Neural cell (in vitro differentiated cells): Measurements from ENCODE around the gene DPYD. TPM values are rescaled to one million over a fixed set of nuclear protein-coding genes. Genes with fewer than 3 reads are reported as not detected.

ENCODE experiments used
- H2AFZ ChIP-seq: fragments of 200-600, 300-800 bp; sonication (generic), shearing (Covaris generic); 2 replicates; pipeline ENCODE4 v1.6.0; 2014; ENCODE audit warnings: low read depth, mild to moderate bottlenecking, antibody characterized with exemption, low read length, moderate library complexity
- H3F3A ChIP-seq: fragments of 200-600 bp; shearing (Covaris generic); 2 replicates; pipeline ENCODE4 v1.6.1; 2016; ENCODE audit warnings: mild to moderate bottlenecking, moderate library complexity, mixed read lengths, antibody characterized with exemption, low read length; ENCODE audit not compliant: insufficient read depth, poor library complexity, severe bottlenecking
- H3K27ac ChIP-seq: fragments of 200-600, 300-800 bp; sonication (generic), shearing (Covaris generic); 2 replicates; pipeline ENCODE4 v1.5.1; 2014; ENCODE audit warnings: mild to moderate bottlenecking, low read length, moderate library complexity
- H3K27me3 ChIP-seq: fragments of 300-800, 200-600 bp; sonication (generic), shearing (Covaris generic); 2 replicates; pipeline ENCODE4 v1.6.0; 2014; ENCODE audit warnings: mild to moderate bottlenecking, low read depth, low read length, moderate library complexity; ENCODE audit not compliant: insufficient read depth
- H3K36me3 ChIP-seq: fragments of 300-800, 200-600 bp; sonication (generic), shearing (Covaris generic); 2 replicates; pipeline ENCODE4 v1.5.1; 2014; ENCODE audit warnings: mild to moderate bottlenecking, antibody characterized with exemption, low read length, moderate library complexity; ENCODE audit not compliant: insufficient read depth
- H3K4me2 ChIP-seq: fragments of 300-800, 200-600 bp; sonication (generic), shearing (Covaris generic); 2 replicates; pipeline ENCODE4 v1.6.0; 2014; ENCODE audit warnings: mild to moderate bottlenecking, low read length
- H3K4me3 ChIP-seq: fragments of 300-800, 200-600 bp; sonication (generic), shearing (Covaris generic); 2 replicates; pipeline ENCODE4 v1.5.1; 2014; ENCODE audit warnings: mild to moderate bottlenecking, low read length, moderate library complexity
- H3K79me2 ChIP-seq: fragments of 200-600 bp; shearing (Covaris generic); replicated peaks from 2 replicates; pipeline ENCODE4 v1.6.0; 2014; ENCODE audit warnings: mild to moderate bottlenecking, low read length, moderate library complexity; ENCODE audit not compliant: insufficient read depth
- H3K9ac ChIP-seq: fragments of 300-800, 200-600 bp; sonication (generic), shearing (Covaris generic); 2 replicates; pipeline ENCODE4 v1.6.1; 2016; ENCODE audit warnings: mild to moderate bottlenecking, low read length, mixed read lengths
- H3K9me2 ChIP-seq: fragments of 200-600 bp; shearing (Covaris generic); 2 replicates; pipeline ENCODE4 v1.6.1; 2016; ENCODE audit warnings: mild to moderate bottlenecking, low read length, mixed read lengths; ENCODE audit not compliant: insufficient read depth
- H3K9me3 ChIP-seq: fragments of 200-600, 300-800 bp; sonication (generic), shearing (Covaris generic); 2 replicates; pipeline ENCODE4 v1.6.1; 2016; ENCODE audit warnings: mild to moderate bottlenecking, mixed run types, low read length, moderate library complexity, mixed read lengths
- H4K20me1 ChIP-seq: fragments of 200-600 bp; shearing (Covaris generic); 2 replicates; pipeline ENCODE4 v1.6.1; 2016; ENCODE audit warnings: mild to moderate bottlenecking, mixed run types; ENCODE audit not compliant: insufficient read depth
- CTCF ChIP-seq: fragments of 450-650 bp; IDR thresholded peaks from 2 replicates; pipeline ENCODE4 v1.5.1; 2014; ENCODE audit warnings: antibody characterized with exemption, mild to moderate bottlenecking, moderate library complexity; ENCODE audit not compliant: poor library complexity, severe bottlenecking
- EP300 ChIP-seq: fragments of 450-650 bp; conservative IDR thresholded peaks from 2 replicates; pipeline ENCODE4 v1.6.1; 2014; ENCODE audit warnings: antibody characterized with exemption, mild to moderate bottlenecking, moderate library complexity; ENCODE audit not compliant: poor library complexity, severe bottlenecking
- EZH2 ChIP-seq: fragments of 200-600, 300-800 bp; shearing (Covaris generic), sonication (generic); IDR thresholded peaks from 2 replicates; pipeline ENCODE4 v1.6.1; 2014; ENCODE audit warnings: antibody characterized with exemption, low read length, borderline replicate concordance, mild to moderate bottlenecking; ENCODE audit not compliant: insufficient read depth, poor library complexity, severe bottlenecking
- MXI1 ChIP-seq: fragments of 450-650 bp; conservative IDR thresholded peaks from 2 replicates; pipeline ENCODE4 v1.6.1; 2014; ENCODE audit warnings: antibody characterized with exemption, mild to moderate bottlenecking; ENCODE audit not compliant: poor library complexity, severe bottlenecking
- POLR2AphosphoS5 ChIP-seq: IDR thresholded peaks from 2 replicates; pipeline ENCODE4 v1.6.1; 2012
- RAD21 ChIP-seq: fragments of 450-650 bp; conservative IDR thresholded peaks from 2 replicates; pipeline ENCODE4 v1.6.1; 2014; ENCODE audit warnings: antibody characterized with exemption, mild to moderate bottlenecking, moderate library complexity
- REST ChIP-seq: IDR thresholded peaks from 2 replicates; pipeline ENCODE4 v1.6.1; 2012; ENCODE audit warnings: borderline replicate concordance
- SMC3 ChIP-seq: fragments of 450-650 bp; conservative IDR thresholded peaks from 2 replicates; pipeline ENCODE4 v1.6.1; 2014; ENCODE audit warnings: antibody characterized with exemption, mild to moderate bottlenecking, moderate library complexity; ENCODE audit not compliant: poor library complexity
- TAF1 ChIP-seq: IDR thresholded peaks from 2 replicates; pipeline ENCODE4 v1.6.1; 2012; ENCODE audit warnings: low read depth
- polyA plus RNA-seq: library from polyadenylated mRNA; depleted of rRNA; stranded (reverse); fragments of >200 nt; gene quantifications from 2 replicates; pipeline ENCODE4 v1.2.3, GENCODE V29; 2014

The DPYD gene
- polyA plus RNA-seq, 1 donor from 2014 or later = 6.7 TPM

DNA sequence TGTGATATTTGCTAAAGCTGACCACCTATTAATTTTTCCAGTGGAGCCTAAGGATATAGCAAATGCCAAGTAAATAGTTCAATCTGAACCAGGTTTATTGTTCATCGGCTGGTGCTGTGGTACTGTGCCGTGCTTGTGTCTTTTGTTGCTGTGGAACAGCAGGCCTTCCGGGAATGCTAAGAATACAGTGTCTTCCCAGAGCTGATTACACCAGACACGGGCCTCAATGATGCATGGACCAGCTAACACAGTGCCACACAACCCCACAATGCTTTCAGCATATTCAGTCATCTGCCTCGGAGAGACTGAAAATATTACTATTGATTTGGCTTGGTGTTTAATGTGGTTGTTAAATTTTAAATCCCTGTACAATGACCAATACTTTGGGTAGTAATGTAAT lies 783.8 kb downstream of the DPYD start:
- Histone ChIP-seq H3K4me2 (no peak overlapping the region), H3K9ac (no peak overlapping the region), H3K27ac (no peak overlapping the region), H3K36me3 (no peaks in the 10 kb centered on the region), H4K20me1 (no peaks in the 10 kb centered on the region), H3K4me3 (no peak overlapping the region), H3K79me2 (no peaks in the 10 kb centered on the region), H3K9me3 (no peaks in the 10 kb centered on the region), H2AFZ (no peak overlapping the region), H3K27me3 (no peaks in the 10 kb centered on the region), H3K9me2 (no peaks in the 10 kb centered on the region), H3F3A (no peaks in the 10 kb centered on the region)
- TF ChIP-seq EZH2 = no peak
- TF ChIP-seq SMC3 = no peak
- TF ChIP-seq RAD21 = no peak
- no peak for TF ChIP-seq CTCF
- no peak for TF ChIP-seq REST
- no peak for TF ChIP-seq POLR2AphosphoS5
- no peak for TF ChIP-seq EP300
- no peak for TF ChIP-seq TAF1
- TF ChIP-seq MXI1 = no peak

DNA sequence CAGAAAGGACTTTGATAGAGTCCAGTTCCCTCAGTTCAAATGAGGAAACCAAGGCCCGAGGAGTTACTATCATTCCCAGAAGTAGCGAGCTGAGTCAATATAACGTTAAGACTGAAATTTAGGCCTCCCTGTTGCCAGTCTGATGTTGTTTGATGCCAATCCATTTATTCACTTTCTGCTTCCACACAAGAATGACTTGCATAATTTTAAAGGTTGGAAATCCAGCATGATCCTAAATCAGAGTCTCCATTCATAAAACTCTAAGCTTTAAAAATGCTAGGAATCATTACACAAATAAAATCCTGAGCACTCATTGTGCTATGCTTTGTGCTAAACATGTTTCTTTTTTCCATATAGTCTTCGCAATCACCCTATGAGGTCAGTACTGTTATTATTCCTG lies 784.9 kb downstream of the DPYD start:
- no peaks in the 10 kb centered on the region for H4K20me1 ChIP-seq
- no peaks in the 10 kb centered on the region for H3K27me3 ChIP-seq
- no peak overlapping the region for H3K9ac ChIP-seq
- H3K9me3 ChIP-seq = no peaks in the 10 kb centered on the region
- no peak overlapping the region for H2AFZ ChIP-seq
- H3K9me2 ChIP-seq = no peaks in the 10 kb centered on the region
- TF ChIP-seq CTCF = no peak
- TF ChIP-seq EZH2 = no peak
- no peak for TF ChIP-seq MXI1
- TF ChIP-seq POLR2AphosphoS5 = no peak
- no peak for TF ChIP-seq EP300
- no peak for TF ChIP-seq REST
- TF ChIP-seq RAD21 = no peak
- no peak for TF ChIP-seq TAF1
- no peak for TF ChIP-seq SMC3
- no peaks in the 10 kb centered on the region for H3K36me3 ChIP-seq
- H3K4me2 ChIP-seq = no peak overlapping the region
- no peak overlapping the region for H3K4me3 ChIP-seq
- H3F3A ChIP-seq = no peaks in the 10 kb centered on the region
- no peaks in the 10 kb centered on the region for H3K79me2 ChIP-seq
- H3K27ac ChIP-seq = no peak overlapping the region
